GM21390 (cell line): ENCODE results near the gene TRAF3IP1.

Experiments used
- ATAC-seq: cut with Tn5 transposase; IDR thresholded peaks from one replicate; pipeline ENCODE4 v1.9.1; 2021; ENCODE audit not compliant: unreplicated experiment

TRAF3IP1 gene

DNA sequence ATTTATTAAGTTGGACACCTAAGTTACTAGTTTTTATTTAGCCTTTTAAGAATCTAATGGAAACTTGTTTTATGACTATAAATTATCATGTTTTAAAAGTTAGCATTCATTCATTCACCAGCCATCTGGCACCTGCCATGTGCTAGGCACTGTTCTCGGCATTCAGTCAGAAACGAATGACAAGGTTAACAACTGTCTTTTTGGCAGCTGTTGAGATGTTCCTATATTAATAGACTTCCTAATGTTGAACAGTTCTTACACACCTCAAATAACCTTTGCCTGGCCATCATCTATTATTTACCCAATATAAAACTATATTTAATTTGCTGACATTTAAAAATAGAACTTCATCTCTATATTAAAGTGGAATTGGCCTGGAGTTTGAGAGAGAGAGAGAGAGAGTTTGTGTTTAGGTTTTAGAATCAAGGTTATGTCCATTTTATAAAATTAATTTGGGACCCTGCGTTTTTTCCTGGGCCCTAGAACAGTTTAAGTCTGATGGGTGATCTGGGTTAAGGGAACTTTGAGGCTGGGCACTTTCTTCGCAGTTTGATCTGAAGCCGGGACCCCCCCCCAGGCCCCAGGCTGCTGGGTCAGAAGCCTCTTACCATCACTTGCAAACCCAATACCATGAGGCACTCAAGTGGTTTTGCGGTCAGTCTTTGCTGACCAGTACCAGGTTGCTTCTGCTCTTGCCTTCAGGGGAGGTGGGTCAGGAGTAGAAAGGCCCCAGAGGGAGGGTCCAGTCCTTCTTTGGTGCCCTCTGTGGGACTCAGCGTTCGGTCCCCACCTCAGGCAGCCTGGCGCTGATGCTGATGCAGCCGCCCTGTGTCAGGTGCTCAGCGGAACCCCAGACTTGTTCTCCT, 58.1 kb downstream of the TRAF3IP1 start:
- no peak for ATAC-seq

DNA sequence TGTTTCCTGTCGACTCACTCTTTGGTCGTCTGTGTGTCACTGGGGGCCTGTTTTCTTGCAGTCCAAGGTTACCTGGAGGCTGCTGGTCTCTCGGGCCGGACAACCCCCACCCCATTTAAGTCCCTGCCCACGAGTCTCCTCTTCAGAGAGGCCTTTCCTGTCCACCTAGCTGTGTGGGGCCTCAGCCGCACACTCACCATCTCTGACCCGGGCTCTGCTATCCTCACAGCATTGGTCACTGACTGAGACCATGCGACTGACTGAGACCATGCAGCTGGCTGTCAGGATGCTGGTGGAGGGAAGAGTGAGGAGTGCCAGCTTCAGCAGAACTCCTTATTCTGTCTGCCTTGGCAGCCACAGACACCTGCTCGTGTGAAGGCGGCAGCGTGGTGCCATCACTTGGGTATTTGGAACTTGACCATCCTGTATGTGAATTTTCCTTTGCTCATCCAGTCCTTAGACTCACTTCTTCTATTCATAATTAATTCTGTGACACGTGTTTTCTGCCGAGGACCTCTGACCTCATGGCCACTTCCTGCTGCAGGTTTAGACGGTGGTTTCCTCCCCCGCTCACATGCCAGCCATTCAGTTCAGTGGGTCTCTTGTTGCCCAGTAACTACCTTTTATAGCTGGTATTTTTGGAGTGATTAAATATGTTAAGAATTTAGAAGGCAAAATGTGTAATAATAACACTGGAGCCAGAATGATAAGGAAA, 58.9 kb downstream of the TRAF3IP1 start:
- no peak for ATAC-seq

- ATAC-seq: no peak
Measured at GRCh38 chr2:238380336-238380735, 60.0 kb downstream of the TRAF3IP1 start.

- ATAC-seq: no peak
Measured at GRCh38 chr2:238380785-238381184, 60.5 kb downstream of the TRAF3IP1 start.

DNA sequence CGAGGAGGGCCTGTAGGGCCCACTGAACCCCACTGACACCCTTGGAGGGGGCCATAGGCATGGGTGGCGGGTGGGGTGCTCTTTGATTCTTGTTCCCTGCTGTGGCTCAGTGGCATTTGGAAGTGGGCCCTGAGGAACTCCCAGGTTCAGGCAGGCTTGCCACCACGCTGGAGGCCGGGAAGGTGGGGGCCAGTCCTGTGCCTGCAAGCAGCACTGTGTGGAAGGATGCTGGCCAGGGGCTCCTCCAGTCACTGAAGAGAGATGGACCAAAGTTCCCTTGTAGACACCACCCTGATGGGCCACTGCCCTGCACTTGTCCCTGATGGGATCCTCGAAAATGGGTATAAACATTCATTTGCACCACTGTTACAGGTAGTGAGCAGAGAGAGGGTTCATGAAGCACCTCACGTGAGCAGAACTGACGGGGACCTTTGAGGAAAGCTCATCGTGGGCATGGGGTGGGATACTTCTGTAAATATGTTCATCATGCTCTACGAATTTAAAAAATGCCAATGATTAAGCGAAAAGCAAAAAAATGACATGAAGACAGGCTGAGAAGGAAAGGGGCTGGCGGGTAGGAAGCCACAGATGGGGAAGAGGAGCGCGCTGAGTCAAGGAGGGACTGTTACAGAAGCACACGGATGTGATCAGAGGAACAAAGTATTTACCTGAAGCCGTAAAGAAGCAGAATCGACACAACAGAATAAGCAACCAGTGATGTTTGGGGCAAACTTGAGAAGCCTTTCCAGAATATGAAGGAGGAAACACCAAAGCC, 61.2 kb downstream of the TRAF3IP1 start:
- ATAC-seq: no peak

DNA sequence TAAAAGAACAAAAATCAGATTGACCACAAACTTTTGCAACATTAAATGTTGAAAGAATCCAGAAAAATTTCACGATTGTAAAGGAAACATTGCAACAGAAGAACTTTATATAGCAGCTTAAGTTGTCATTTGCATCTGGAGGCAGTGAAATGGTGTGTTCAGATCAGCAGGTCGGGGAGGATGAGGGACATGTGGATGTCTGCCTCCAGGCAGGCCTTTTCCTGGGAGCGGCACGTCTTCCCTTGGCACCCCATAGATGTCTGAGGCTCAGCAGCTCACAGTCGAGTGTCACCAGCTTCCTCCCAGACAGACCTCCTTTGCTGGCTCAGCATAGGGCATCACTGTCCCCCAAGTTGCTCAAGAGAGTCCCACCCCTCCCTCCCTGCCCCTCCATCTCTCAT, 62.1 kb downstream of the TRAF3IP1 start:
- no peak for ATAC-seq

DNA sequence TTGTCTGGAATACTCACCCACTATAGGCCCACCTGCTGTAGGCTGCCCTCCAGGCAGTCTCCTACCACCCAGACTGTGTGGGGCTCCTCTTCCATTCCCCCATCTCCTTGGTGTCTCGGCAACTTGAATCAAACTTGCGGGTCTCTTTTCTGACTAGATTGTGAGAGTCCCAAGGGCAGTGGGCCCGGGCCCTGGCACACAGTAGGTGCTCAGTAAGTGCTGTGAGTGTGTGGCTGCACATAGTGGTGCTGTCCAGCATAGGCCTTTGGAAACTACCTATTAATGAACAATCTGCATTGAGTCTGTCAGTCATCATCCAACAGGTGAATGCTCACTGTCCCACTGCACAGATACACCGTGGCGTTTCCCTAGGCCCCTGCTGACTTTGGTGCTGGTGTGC, 62.8 kb downstream of the TRAF3IP1 start:
- no peak for ATAC-seq

GRCh38 chr2:238383743-238384380, 63.5 kb downstream of the TRAF3IP1 start:
- ATAC-seq: peak; percentile 46

DNA sequence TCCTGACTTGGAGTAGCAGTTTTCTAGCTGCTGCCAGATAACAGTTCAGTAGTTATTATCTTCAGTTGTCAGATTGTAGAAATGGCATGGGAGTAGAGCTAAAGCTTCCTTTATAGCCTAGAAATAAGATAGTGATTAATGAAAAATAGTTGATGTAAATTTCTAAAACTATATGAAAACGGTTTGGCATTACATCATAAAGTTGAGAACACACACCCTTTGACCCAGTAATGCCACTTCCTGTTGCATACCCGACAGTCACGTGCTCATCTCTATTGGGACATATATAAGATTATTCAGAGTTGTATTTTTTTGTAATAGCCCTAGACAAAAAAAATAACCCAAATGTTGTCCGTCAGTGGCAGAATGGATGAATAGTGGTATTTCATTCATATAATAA, 67.0 kb downstream of the TRAF3IP1 start:
- no peak for ATAC-seq

DNA sequence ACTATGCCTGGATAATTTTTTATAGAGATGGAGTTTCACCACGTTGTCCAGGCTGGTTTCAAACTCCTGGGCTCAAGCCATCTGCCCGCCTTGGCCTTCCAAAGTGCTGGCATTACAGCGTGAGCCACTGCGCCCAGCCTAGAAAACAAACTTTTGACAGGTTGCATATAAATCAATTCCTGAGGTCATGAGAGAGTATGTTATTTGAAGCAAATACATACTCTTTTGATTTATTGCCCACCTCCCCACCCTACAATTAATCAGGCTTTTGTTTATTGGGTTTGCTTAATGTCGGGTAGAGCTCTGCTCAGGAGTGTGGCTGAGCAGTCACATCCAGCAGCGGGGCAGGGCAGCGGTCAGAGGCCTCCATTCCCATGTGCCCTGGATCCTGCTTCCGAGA, 68.5 kb downstream of the TRAF3IP1 start:
- no peak for ATAC-seq

GRCh38 chr2:238389988-238390589, 69.8 kb downstream of the TRAF3IP1 start:
- no peak for ATAC-seq

DNA sequence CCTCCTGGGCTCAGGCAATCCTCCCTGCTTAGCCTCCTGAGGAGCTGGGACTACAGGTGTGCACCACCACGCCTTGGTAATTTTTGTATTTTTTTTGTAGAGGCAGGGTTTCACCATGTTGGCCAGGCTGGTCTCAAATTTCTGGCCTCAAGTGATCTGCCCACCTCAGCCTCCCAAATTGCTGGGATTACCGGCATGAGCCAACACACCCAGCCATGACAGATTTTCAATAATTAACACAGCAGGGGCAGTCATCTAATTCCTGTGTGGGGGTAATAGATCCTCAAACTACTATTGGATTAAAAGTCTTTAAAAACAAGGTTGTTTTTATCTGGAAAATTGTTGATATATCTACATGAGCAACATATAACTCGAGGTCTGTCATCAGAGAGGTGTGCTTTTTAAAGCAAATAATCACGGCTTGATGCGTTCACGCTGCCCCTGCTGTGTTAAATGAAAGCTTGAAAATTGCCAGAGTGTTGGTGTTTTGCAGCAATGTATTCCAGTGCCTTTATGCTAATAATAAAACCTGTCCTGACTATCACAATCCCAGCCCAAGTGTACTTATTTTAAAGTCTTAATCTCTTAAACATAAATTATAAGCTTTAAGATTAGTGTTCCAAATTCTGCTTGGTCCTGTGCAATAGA, 70.8 kb downstream of the TRAF3IP1 start:
- ATAC-seq: no peak

DNA sequence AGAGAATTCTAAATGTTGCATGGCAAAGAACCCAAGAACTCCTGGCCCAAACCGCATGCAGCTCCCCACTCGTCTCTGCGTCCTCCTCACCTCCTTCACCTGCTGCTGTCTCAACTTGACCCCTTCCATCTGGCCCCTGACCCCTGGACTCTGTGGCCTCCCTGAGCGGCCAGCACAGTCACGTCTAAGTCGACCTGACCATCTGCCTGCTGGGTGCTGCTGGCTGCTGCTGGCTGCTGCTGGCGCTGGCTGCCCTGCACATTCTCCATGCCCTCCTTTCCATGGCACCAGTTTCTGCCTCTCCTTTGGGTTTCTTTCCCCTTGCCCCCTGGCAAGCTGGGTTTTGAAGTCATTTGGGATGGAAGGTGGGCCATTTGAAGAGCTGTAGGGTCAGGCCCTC, 76.3 kb downstream of the TRAF3IP1 start:
- ATAC-seq: no peak

DNA sequence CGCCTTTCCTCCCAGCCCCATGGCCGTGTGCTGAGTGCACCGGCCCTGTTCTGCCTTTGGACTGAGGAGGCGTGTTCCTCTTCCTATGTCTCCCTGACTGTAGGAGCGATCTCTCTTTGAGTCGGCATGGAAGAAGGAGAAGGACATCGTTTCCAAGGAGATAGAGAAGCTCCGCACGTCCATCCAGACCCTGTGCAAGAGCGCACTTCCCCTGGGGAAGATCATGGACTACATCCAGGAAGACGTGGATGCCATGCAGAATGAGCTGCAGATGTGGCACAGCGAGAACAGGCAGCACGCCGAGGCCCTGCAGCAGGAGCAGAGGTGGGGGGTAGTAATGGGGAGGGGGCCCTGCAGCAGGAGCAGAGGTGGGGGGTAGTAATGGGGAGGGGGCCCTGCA, 77.0 kb downstream of the TRAF3IP1 start:
- no peak for ATAC-seq

DNA sequence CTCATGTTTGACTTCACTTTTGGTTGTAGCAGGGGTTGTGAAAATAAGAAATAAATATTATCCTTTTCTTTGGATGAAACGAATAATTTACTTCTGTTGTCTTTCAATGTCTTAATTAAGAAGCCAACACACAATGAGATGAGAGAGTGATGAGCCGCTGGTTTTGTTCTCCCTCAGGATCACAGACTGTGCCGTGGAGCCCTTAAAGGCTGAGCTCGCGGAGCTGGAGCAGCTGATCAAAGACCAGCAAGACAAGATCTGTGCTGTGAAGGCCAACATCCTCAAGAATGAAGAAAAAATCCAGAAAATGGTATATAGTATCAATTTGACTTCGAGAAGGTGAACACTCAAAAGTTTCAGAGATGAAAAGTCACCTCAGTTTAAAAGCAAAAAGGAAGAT, 78.3 kb downstream of the TRAF3IP1 start:
- ATAC-seq: no peak

DNA sequence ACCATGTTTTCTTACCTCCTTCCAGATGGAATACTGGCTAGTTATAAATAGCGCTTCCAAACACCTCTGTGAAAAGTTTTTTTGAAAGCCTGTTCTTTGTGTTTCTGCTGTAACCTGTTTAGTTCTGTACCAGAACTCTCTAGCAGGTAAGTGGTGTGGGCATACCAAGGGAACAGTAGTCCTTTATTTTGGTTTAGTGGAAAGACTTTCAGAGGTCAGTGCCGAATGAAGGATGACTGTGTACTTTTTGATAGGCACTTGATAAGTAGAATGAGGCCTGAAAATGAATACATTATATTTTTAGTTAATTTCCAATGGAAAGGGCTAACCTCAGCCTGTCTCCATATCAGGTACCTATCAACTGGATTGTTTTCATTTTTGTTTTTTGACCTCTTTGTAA, 78.8 kb downstream of the TRAF3IP1 start:
- ATAC-seq: no peak

GRCh38 chr2:238401551-238401950, 81.2 kb downstream of the TRAF3IP1 start:
- no peak for ATAC-seq

DNA sequence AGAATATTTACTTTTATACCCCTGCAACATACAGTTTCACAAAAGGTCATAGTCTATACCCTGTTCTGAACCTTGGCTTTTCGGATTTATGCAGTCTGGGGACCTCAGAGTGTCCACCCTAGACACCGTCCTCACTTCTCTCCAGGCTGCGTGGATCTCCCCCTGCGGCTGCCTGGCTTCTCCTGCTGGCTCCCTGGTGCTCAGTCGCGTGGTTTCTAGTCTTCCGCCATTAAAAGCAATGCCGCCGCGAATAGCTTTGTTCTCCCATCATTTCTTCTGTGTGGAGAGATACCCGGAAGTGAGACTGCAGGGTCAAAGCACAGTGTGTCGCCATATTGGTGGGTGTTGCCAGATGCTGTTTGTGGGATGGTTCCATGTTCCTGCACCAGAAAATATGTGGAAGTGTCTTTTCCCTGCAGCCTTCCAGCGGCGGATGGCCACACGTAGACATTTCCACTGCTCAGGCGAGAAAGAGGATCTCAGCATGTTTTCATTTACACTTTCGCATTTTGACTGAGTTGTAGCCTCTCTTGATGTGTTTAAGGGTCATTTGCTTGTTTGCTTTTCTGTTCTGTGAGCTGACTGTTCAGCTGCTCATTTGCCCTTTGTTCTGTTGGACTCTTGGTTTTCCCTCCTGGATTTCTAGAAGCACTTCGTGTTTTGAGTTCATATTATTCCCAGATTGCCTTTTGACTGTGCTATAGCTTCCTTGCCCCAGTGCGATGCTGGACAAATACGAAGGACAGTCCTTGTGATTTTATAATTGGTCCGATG, 83.5 kb downstream of the TRAF3IP1 start:
- ATAC-seq: no peak

GRCh38 chr2:238404406-238405216, 84.3 kb downstream of the TRAF3IP1 start:
- ATAC-seq: no peak
